Progenitor cell of endocrine pancreas (in vitro differentiated cells): Measurements from ENCODE around the gene XKR7. TPM values are rescaled to one million over a fixed set of nuclear protein-coding genes. Genes with fewer than 3 reads are reported as not detected.

Experiments
- DNase-seq: peaks from one replicate; pipeline ENCODE4 v3.0.0; 2021; ENCODE audit warnings: low spot score; ENCODE audit not compliant: unreplicated experiment
- H3K27ac Mint-ChIP-seq: 2 replicates; pipeline ENCODE4 v1.8.0; 2021; ENCODE audit warnings: mild to moderate bottlenecking, moderate library complexity, mixed read lengths
- H3K27me3 Mint-ChIP-seq: 2 replicates; pipeline ENCODE4 v1.8.0; 2021; ENCODE audit warnings: mixed read lengths
- H3K36me3 Mint-ChIP-seq: 2 replicates; pipeline ENCODE4 v1.8.0; 2022; ENCODE audit warnings: mixed read lengths; ENCODE audit not compliant: insufficient read depth
- H3K4me1 Mint-ChIP-seq: 2 replicates; pipeline ENCODE4 v1.8.0; 2021; ENCODE audit warnings: low read depth, mixed read lengths
- H3K4me3 Mint-ChIP-seq: 2 replicates; pipeline ENCODE4 v1.8.0; 2021; ENCODE audit warnings: low read depth, mild to moderate bottlenecking, moderate library complexity, mixed read lengths
- H3K9me3 Mint-ChIP-seq: 2 replicates; pipeline ENCODE4 v1.8.0; 2021; ENCODE audit warnings: low read depth, mixed read lengths
- total RNA-seq: library from RNA; stranded (reverse); gene quantifications from 2 replicates; pipeline ENCODE4 v1.2.1, GENCODE V29; 2021
- TF ChIP-seq, protein P1 (sequence below): fragments of 200-600 bp; sonication (generic); IDR thresholded peaks from one replicate; pipeline ENCODE4 v1.5.0; 2021; ENCODE audit warnings: antibody characterized with exemption, mild to moderate bottlenecking; ENCODE audit not compliant: unreplicated experiment

XKR7 gene
- total RNA-seq, 1 donor from 2014 or later: 2.7 TPM

DNA sequence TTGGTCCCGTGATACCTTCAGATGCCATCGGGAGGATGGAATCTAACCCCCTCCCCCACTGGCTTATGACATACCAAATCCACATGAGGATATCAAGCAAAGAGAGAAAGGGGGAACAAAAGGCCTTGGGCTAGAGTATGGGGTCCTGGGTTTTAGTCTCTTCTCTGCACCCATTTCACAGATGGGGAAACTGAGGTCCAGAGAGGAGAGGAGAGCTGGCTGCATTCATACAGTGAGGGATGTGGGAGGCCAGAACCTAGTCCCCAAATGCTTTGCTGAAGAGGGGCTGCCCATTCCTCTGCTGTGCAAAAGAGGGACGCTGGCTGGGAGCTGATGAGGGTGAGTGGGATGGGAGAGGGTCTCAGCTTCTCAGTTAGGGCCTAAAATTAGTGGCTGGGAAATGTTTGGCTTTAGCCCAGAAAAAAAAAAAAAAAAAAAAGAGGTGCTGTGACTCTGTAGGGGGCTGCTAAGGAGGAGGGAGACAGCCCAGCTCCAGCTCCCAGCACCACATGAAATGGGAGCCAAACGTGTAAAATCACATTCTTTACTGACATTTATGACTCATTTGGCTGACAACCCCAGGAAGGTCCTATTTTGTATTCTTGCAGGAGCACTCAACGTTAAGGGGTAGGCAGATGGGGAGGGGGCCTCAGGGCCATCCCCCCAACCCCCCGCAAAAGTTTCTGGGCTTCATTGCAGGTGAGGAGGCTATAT is 11.9 kb downstream of the XKR7 start:
- Mint-ChIP-seq H3K9me3 (no peaks in the 10 kb centered on the region), H3K27me3 (peaks cover 22% of the 10 kb centered on the region), H3K36me3 (no peaks in the 10 kb centered on the region), H3K4me3 (no peak overlapping the region), H3K4me1 (peaks cover 4% of the 10 kb centered on the region), H3K27ac (no peak overlapping the region)
- DNase-seq: no peak
- TF ChIP-seq, protein P1, sequence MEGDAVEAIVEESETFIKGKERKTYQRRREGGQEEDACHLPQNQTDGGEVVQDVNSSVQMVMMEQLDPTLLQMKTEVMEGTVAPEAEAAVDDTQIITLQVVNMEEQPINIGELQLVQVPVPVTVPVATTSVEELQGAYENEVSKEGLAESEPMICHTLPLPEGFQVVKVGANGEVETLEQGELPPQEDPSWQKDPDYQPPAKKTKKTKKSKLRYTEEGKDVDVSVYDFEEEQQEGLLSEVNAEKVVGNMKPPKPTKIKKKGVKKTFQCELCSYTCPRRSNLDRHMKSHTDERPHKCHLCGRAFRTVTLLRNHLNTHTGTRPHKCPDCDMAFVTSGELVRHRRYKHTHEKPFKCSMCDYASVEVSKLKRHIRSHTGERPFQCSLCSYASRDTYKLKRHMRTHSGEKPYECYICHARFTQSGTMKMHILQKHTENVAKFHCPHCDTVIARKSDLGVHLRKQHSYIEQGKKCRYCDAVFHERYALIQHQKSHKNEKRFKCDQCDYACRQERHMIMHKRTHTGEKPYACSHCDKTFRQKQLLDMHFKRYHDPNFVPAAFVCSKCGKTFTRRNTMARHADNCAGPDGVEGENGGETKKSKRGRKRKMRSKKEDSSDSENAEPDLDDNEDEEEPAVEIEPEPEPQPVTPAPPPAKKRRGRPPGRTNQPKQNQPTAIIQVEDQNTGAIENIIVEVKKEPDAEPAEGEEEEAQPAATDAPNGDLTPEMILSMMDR: no peak

DNA sequence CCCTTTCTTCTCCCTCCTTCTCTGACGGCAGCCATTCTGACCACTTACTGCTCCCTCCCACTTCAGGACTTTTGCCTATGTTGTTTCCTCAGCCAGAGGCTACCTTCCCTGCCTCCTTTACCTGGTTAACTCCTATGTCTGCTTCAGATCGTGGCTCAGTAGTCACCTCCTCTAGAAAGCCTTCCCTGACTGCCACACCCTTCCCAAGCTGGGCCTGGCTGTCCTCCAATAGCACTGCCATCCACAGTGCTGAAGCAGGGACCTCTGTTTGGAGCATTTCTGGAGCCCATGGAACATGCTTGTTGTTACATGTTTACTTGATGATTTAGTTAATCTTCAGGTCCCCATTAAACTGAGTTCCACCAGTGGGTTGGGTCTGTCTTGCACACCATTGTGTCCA is 13.8 kb downstream of the XKR7 start:
- Mint-ChIP-seq H3K4me3 (no peak overlapping the region), H3K27ac (no peak overlapping the region), H3K4me1 (no peaks in the 10 kb centered on the region), H3K9me3 (no peaks in the 10 kb centered on the region), H3K36me3 (no peaks in the 10 kb centered on the region), H3K27me3 (peaks cover 15% of the 10 kb centered on the region)
- TF ChIP-seq, protein P1: no peak
- no peak for DNase-seq

DNA sequence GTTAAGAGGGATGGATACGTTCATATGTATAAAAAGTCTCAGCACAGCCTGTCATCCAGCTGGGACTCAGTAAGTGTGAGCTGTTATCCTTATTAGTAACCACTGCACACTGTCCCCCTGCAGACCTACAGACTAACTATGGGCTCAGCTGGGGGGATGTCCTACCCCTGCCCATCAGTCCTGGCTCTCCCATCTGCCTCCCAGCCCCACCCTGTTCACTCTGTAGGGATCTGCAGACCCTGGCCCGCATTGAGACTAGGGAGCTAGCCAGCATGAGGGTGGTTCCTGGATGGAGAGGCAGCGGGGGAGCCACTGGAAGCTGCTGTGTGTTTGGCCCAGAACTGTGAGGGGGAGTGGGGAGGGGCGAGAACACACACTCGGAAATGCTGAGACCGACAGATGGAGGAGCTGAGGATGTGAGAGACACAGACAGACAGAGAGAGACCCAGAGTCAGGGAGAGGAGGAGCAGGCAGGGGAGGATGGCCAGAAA is 17.1 kb downstream of the XKR7 start:
- Mint-ChIP-seq H3K4me1 (no peaks in the 10 kb centered on the region), H3K9me3 (no peaks in the 10 kb centered on the region), H3K27me3 (peaks cover 21% of the 10 kb centered on the region), H3K4me3 (no peak overlapping the region), H3K36me3 (no peaks in the 10 kb centered on the region), H3K27ac (no peak overlapping the region)
- TF ChIP-seq, protein P1: no peak
- DNase-seq: no peak

DNA sequence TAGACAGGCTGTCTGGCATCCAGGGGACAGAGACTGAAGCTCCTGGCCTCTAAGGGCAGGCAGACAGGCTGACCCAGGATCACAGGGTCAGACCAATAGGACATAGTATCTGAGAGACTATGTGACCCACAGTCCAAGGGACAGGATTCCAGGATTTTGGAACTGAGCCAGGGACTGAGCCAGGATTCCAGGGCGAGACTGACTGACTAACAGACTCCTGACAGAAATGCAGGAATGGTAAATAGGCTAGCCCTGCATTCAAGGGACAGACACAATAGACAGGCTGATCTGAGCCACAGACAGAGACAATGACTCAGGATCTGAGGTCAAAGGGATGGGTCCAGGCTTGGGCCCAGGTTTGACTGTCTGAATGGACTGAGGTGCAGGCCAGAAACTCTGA is 19.8 kb downstream of the XKR7 start:
- DNase-seq: no peak
- H3K4me1 Mint-ChIP-seq: no peaks in the 10 kb centered on the region

DNA sequence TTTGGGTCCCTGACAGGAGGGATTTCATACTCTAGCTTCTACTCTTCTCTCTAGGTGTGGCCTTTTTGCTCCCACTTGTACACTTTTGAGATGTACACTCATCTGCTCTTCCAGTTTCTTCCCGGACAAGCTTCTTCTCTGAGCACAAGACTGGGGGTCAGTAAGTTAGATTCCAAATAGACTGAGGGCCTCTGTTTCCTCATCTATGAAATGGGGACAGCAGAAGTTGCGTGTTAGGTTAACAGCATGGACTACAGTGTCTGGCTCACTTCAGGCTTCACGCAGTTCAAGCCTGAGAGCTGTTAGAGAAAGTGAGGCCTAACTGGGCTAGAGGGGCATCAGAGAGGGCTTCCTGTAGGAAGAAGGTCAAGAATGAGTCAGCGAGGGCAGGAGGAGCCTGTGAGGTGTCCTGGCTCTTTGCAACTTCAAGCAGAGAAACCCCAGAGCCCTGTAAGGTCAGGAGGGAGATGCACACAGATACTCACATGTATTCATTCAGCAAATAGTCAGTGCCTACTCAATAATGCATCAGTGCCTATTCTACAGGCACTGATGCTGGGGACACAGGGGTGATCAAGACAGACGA is 20.6 kb downstream of the XKR7 start:
- H3K4me3 Mint-ChIP-seq: no peak overlapping the region
- H3K4me1 Mint-ChIP-seq: no peaks in the 10 kb centered on the region
- peaks cover 32% of the 10 kb centered on the region for H3K27me3 Mint-ChIP-seq
- TF ChIP-seq, protein P1: no peak
- no peaks in the 10 kb centered on the region for H3K9me3 Mint-ChIP-seq
- H3K36me3 Mint-ChIP-seq: no peaks in the 10 kb centered on the region
- DNase-seq: no peak
- no peak overlapping the region for H3K27ac Mint-ChIP-seq

More for the DNA sequence above, 19.8 kb downstream of the XKR7 start:
- no peak overlapping the region for H3K4me3 Mint-ChIP-seq
- H3K27ac Mint-ChIP-seq: no peak overlapping the region
- no peaks in the 10 kb centered on the region for H3K36me3 Mint-ChIP-seq
- no peaks in the 10 kb centered on the region for H3K9me3 Mint-ChIP-seq
- H3K27me3 Mint-ChIP-seq: peaks cover 30% of the 10 kb centered on the region
- TF ChIP-seq, protein P1: no peak
